DOHH2 (cell line): Measurements from ENCODE around the gene BRSK2.

Source experiments
- H3F3A ChIP-seq: fragments of 200-600 bp; sonication (generic), shearing (Covaris generic); 2 replicates; pipeline ENCODE4 v1.6.0; 2016; ENCODE audit warnings: antibody characterized with exemption, mild to moderate bottlenecking; ENCODE audit not compliant: control insufficient read depth, insufficient read depth
- H3K27ac ChIP-seq: fragments of 200-600 bp; sonication (generic); 2 replicates; pipeline ENCODE4 v1.5.1; 2014; ENCODE audit warnings: low read depth, mild to moderate bottlenecking, low read length, moderate library complexity
- H3K27me3 ChIP-seq: fragments of 200-600 bp; sonication (generic); 2 replicates; pipeline ENCODE4 v1.6.1; 2014; ENCODE audit warnings: mild to moderate bottlenecking, low read length, mixed read lengths; ENCODE audit not compliant: control insufficient read depth
- H3K36me3 ChIP-seq: fragments of 200-600 bp; sonication (generic); 2 replicates; pipeline ENCODE4 v1.6.1; 2014; ENCODE audit warnings: mild to moderate bottlenecking, low read length, moderate library complexity, mixed read lengths; ENCODE audit not compliant: control insufficient read depth
- H3K4me1 ChIP-seq: fragments of 200-600 bp; sonication (generic); 2 replicates; pipeline ENCODE4 v1.6.1; 2014; ENCODE audit warnings: mild to moderate bottlenecking, low read length, mixed read lengths; ENCODE audit not compliant: control insufficient read depth
- H3K4me2 ChIP-seq: fragments of 200-600 bp; sonication (generic); 2 replicates; pipeline ENCODE4 v1.6.0; 2014; ENCODE audit warnings: mild to moderate bottlenecking, low read length, moderate library complexity
- H3K4me3 ChIP-seq: fragments of 200-600 bp; sonication (generic); 2 replicates; pipeline ENCODE4 v1.5.1; 2014; ENCODE audit warnings: mild to moderate bottlenecking, low read length, mixed read lengths
- H3K79me2 ChIP-seq: fragments of 200-600 bp; sonication (generic); 2 replicates; pipeline ENCODE4 v1.6.1; 2014; ENCODE audit warnings: mild to moderate bottlenecking, low read length, mixed read lengths; ENCODE audit not compliant: control insufficient read depth
- H3K9me2 ChIP-seq: fragments of 200-600 bp; sonication (generic); replicated peaks from 2 replicates; pipeline ENCODE4 v1.6.1; 2014; ENCODE audit warnings: mild to moderate bottlenecking, low read length, mixed read lengths; ENCODE audit not compliant: control insufficient read depth
- H3K9me3 ChIP-seq: fragments of 200-600 bp; sonication (generic); 2 replicates; pipeline ENCODE4 v1.6.1; 2014; ENCODE audit warnings: antibody characterized with exemption, low read length, mixed read lengths; ENCODE audit not compliant: control insufficient read depth, insufficient read depth
- H4K20me1 ChIP-seq: fragments of 200-600 bp; sonication (generic); 2 replicates; pipeline ENCODE4 v1.6.0; 2014; ENCODE audit warnings: low read depth, mild to moderate bottlenecking, antibody characterized with exemption, low read length, moderate library complexity; ENCODE audit not compliant: control insufficient read depth, insufficient read depth
- EZH2phosphoT487 ChIP-seq: fragments of 200-600 bp; sonication (generic); IDR thresholded peaks from 2 replicates; pipeline ENCODE4 v1.6.1; 2017; ENCODE audit warnings: borderline replicate concordance, mild to moderate bottlenecking, antibody characterized with exemption, low read length, moderate library complexity, mixed read lengths
- TF ChIP-seq, protein P1 (sequence below): fragments of 200-600 bp; sonication (generic); IDR thresholded peaks from one replicate; pipeline ENCODE4 v1.5.1; 2014; ENCODE audit warnings: antibody characterized with exemption, mild to moderate bottlenecking, low read depth, low read length; ENCODE audit not compliant: poor library complexity, severe bottlenecking

The BRSK2 gene

DNA sequence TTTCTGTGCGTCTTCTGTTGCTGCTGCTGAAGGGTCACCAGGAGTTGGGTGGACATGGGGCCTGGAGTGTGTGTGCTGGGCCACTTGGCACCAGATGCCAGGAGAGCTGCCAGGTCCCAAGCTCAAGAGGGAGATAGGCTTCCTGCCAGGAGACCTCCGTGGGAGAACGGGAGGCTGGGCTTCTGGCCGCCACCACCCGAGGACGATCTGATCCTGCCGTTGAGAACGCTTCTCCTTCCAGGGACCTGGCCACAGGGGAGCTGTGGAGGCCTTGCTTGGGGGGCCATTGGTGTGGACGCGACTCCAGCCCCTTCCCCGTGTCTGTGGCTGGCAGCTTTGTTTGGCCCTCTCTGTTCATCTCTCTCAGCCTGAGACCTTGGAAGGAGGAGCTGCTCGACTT is 2.4 kb downstream of the BRSK2 start:
- no peaks in the 10 kb centered on the region for H3K9me2 ChIP-seq
- H4K20me1 ChIP-seq = no peaks in the 10 kb centered on the region
- no peaks in the 10 kb centered on the region for H3K27me3 ChIP-seq
- no peaks in the 10 kb centered on the region for H3K9me3 ChIP-seq
- H3K4me3 ChIP-seq = no peak overlapping the region
- no peaks in the 10 kb centered on the region for H3F3A ChIP-seq
- no peaks in the 10 kb centered on the region for H3K4me1 ChIP-seq
- H3K4me2 ChIP-seq = no peak overlapping the region
- TF ChIP-seq, protein P1, sequence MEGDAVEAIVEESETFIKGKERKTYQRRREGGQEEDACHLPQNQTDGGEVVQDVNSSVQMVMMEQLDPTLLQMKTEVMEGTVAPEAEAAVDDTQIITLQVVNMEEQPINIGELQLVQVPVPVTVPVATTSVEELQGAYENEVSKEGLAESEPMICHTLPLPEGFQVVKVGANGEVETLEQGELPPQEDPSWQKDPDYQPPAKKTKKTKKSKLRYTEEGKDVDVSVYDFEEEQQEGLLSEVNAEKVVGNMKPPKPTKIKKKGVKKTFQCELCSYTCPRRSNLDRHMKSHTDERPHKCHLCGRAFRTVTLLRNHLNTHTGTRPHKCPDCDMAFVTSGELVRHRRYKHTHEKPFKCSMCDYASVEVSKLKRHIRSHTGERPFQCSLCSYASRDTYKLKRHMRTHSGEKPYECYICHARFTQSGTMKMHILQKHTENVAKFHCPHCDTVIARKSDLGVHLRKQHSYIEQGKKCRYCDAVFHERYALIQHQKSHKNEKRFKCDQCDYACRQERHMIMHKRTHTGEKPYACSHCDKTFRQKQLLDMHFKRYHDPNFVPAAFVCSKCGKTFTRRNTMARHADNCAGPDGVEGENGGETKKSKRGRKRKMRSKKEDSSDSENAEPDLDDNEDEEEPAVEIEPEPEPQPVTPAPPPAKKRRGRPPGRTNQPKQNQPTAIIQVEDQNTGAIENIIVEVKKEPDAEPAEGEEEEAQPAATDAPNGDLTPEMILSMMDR = no peak
- no peak for TF ChIP-seq EZH2phosphoT487
- no peak overlapping the region for H3K27ac ChIP-seq
- no peaks in the 10 kb centered on the region for H3K36me3 ChIP-seq
- H3K79me2 ChIP-seq = no peaks in the 10 kb centered on the region

DNA sequence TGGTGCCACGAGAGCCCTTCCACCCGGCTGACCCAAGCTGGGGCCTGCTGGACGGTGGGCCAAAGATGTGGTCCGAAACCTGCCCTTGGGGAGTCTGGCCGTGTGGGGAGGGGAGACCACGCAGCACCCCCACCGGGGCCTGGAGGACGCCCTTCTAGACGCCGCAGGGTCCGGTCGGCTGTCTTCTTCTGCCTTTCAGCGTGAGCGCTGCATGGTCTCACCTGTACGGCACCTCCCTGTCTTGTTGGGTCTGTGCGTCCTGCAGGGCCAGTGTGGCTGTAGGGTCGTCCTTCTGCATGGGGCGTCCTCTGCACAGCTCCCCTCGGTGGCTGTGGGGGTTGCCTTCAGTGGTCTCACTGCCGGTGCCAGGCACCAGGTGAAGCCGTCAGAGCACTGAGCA is 2.8 kb downstream of the BRSK2 start:
- TF ChIP-seq, protein P1 = no peak
- TF ChIP-seq EZH2phosphoT487 = no peak
- H3K79me2 ChIP-seq = no peaks in the 10 kb centered on the region
- H3K9me2 ChIP-seq = no peaks in the 10 kb centered on the region
- no peaks in the 10 kb centered on the region for H3K27me3 ChIP-seq
- no peaks in the 10 kb centered on the region for H3K36me3 ChIP-seq
- H3K27ac ChIP-seq = no peak overlapping the region
- no peak overlapping the region for H3K4me2 ChIP-seq
- no peak overlapping the region for H3K4me3 ChIP-seq
- H3F3A ChIP-seq = no peaks in the 10 kb centered on the region
- H3K4me1 ChIP-seq = no peaks in the 10 kb centered on the region
- no peaks in the 10 kb centered on the region for H3K9me3 ChIP-seq
- no peaks in the 10 kb centered on the region for H4K20me1 ChIP-seq

DNA sequence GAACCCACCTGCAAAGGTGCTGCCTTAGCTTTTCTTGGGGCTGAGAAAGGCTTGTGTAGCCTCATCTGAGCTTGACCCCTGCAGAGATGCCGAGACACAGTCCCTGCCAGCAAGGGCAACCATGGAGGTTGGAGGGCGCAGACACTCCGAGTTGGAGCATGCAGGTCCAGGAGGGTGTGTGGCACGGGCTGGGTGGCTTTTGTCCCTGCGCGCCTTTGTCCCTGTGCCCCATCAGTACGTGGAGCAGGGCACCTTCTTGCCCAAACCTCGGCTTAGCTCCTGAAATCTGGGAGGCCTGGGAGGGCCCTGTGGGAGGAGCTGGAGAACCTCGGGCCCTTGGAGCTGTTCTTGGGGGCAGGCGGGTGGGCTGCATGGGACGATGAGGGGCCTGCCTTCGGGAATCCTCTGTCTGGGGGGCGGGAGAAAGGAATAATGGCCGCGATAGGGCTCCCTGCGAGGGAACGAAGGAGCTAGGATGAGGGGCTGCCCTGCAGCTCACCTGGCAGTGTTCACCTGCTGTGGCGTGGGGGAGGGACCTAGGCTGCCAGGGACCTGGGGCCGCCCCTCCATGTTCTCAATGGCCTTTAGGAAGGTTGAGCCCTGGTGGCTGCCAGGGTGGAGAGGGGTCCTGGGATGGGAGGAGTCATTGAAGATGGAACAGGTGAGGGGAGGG is 3.4 kb downstream of the BRSK2 start:
- Histone ChIP-seq H3K4me1 (no peaks in the 10 kb centered on the region), H3K27ac (no peak overlapping the region), H3K4me3 (no peak overlapping the region), H3K36me3 (no peaks in the 10 kb centered on the region), H3K9me3 (no peaks in the 10 kb centered on the region), H3K9me2 (no peaks in the 10 kb centered on the region), H3K4me2 (no peak overlapping the region), H3K79me2 (no peaks in the 10 kb centered on the region), H3K27me3 (no peaks in the 10 kb centered on the region), H4K20me1 (no peaks in the 10 kb centered on the region), H3F3A (no peaks in the 10 kb centered on the region)
- TF ChIP-seq EZH2phosphoT487 = no peak
- TF ChIP-seq, protein P1 = no peak
